Measurements from ENCODE around the gene SLC25A22. TPM values are rescaled to one million over a fixed set of nuclear protein-coding genes. Genes with fewer than 3 reads are reported as not detected.

The SLC25A22 gene
- polyA plus RNA-seq, 1 donor (not counting 4 experiments of a cell fraction or from before 2014, with no cell fraction given) = 13.5 TPM

- dilution Hi-C loops (cut with MboI; ENCODE audit: extremely low pct_ligation_motif_present, low sequenced_read_pairs) = no loop called here
- Histone ChIP-seq H3K36me3 (ENCODE audit: control insufficient read depth in 2 of 2, extremely low read depth in 1 of 2, insufficient read depth in 2 of 2, low read length in 2 of 2) (peaks cover 35 to 40% of the 10 kb centered on the region in 2 experiments), H4K20me1 (ENCODE audit: control insufficient read depth, extremely low read depth, insufficient read depth, low read length) (peaks cover 11% of the 10 kb centered on the region), H3K4me1 (ENCODE audit: control insufficient read depth, extremely low read depth, insufficient read depth, low read length) (peaks cover 19% of the 10 kb centered on the region), H3K27me3 (ENCODE audit: control insufficient read depth, extremely low read depth, insufficient read depth, low read length) (no peaks in the 10 kb centered on the region), H3K9ac (ENCODE audit: control insufficient read depth, extremely low read depth, insufficient read depth, low read length) (no peak overlapping the region), H3K4me2 (ENCODE audit: control insufficient read depth, extremely low read depth, insufficient read depth, low read depth, low read length) (no peak overlapping the region), H3K9me1 (ENCODE audit: control insufficient read depth, extremely low read depth, insufficient read depth, low read length) (peaks cover 3% of the 10 kb centered on the region), H3K9me3 (ENCODE audit: control insufficient read depth, low read depth, low read length) (no peaks in the 10 kb centered on the region), H3K79me2 (ENCODE audit: control insufficient read depth, insufficient read depth, low read length) (peaks cover 7% of the 10 kb centered on the region), H3K27ac (ENCODE audit: control insufficient read depth, insufficient read depth, low read length) (no peak overlapping the region), H2AFZ (ENCODE audit: control insufficient read depth, low read length) (no peak overlapping the region), H3K4me3 (ENCODE audit: control insufficient read depth in 2 of 3, extremely low read depth in 1 of 3, insufficient read depth in 2 of 3, low read depth in 1 of 3, low read length in 3 of 3) (no peak overlapping the region)
- no peak for TF ChIP-seq EZH2 (IDR thresholded peaks at IDR 0.05; ENCODE audit: low read length)
- TF ChIP-seq CTCF (optimal IDR thresholded peaks at IDR 0.05 in 1 of 3, IDR thresholded peaks at IDR 0.05 in 1 of 3, conservative IDR thresholded peaks at IDR 0.05 in 1 of 3; ENCODE audit: extremely low read depth in 1 of 3, insufficient read depth in 2 of 3, low read length in 3 of 3) = no peak
- no peak for FAIRE-seq
- DNase-seq (ENCODE audit: low read depth, low spot score) = no peak
Measured at GRCh38 chr11:761526-762108, 36.5 kb downstream of the SLC25A22 start.

GRCh38 chr11:760236-760635 is 37.8 kb downstream of the SLC25A22 start:
- Histone ChIP-seq H3K4me3 (ENCODE audit: control insufficient read depth in 2 of 3, extremely low read depth in 1 of 3, insufficient read depth in 2 of 3, low read depth in 1 of 3, low read length in 3 of 3) (no peak overlapping the region), H4K20me1 (ENCODE audit: control insufficient read depth, extremely low read depth, insufficient read depth, low read length) (peaks cover 15% of the 10 kb centered on the region), H3K9ac (ENCODE audit: control insufficient read depth, extremely low read depth, insufficient read depth, low read length) (no peak overlapping the region), H3K36me3 (ENCODE audit: control insufficient read depth in 2 of 2, extremely low read depth in 1 of 2, insufficient read depth in 2 of 2, low read length in 2 of 2) (peaks cover 37 to 38% of the 10 kb centered on the region in 2 experiments), H3K27ac (ENCODE audit: control insufficient read depth, insufficient read depth, low read length) (no peak overlapping the region), H3K27me3 (ENCODE audit: control insufficient read depth, extremely low read depth, insufficient read depth, low read length) (no peaks in the 10 kb centered on the region), H3K9me3 (ENCODE audit: control insufficient read depth, low read depth, low read length) (no peaks in the 10 kb centered on the region), H3K4me1 (ENCODE audit: control insufficient read depth, extremely low read depth, insufficient read depth, low read length) (peaks cover 19% of the 10 kb centered on the region), H2AFZ (ENCODE audit: control insufficient read depth, low read length) (no peak overlapping the region), H3K79me2 (ENCODE audit: control insufficient read depth, insufficient read depth, low read length) (peaks cover 19% of the 10 kb centered on the region), H3K9me1 (ENCODE audit: control insufficient read depth, extremely low read depth, insufficient read depth, low read length) (peaks cover 3% of the 10 kb centered on the region), H3K4me2 (ENCODE audit: control insufficient read depth, extremely low read depth, insufficient read depth, low read depth, low read length) (no peak overlapping the region)
- DNase-seq (ENCODE audit: low read depth, low spot score) (no peak), FAIRE-seq (no peak)
- dilution Hi-C loops (cut with MboI; ENCODE audit: extremely low pct_ligation_motif_present, low sequenced_read_pairs) = no loop called here
- TF ChIP-seq EZH2 (IDR thresholded peaks at IDR 0.05; ENCODE audit: low read length) (no peak), CTCF (optimal IDR thresholded peaks at IDR 0.05 in 1 of 3, IDR thresholded peaks at IDR 0.05 in 1 of 3, conservative IDR thresholded peaks at IDR 0.05 in 1 of 3; ENCODE audit: extremely low read depth in 1 of 3, insufficient read depth in 2 of 3, low read length in 3 of 3) (no peak)
